IMR-90 (cell line): Measurements from ENCODE around the gene JAK1. TPM values are rescaled to one million over a fixed set of nuclear protein-coding genes. Genes with fewer than 3 reads are reported as not detected.
A peak's percentile ranks its signal among the peaks of the same experiment; 100 is the strongest.
"Not testable (repeated sequence)": the region's sequence is repeated elsewhere in the genome, so short reads cannot be mapped to it uniquely, and the experiment has no call there.

ENCODE experiments used
- ATAC-seq: fragments of 200-7000 bp; cut with Tn5 transposase; 2 replicates; pipeline ENCODE4 v1.9.1; 2020; ENCODE audit warnings: low read depth, mild to moderate bottlenecking, moderate library complexity
- BruUV-seq: library from RNA; stranded (reverse); fragments of 400-500 nt; replicated peaks from 2 replicates; lab custom pipeline; 2021; lab: Mats Ljungman, UMichigan
- CTCF ChIA-PET: fragments of 300-600 bp; formaldehyde crosslinking; extraction: SDS; loops from one replicate; lab custom pipeline; 2021; ENCODE audit warnings: antibody characterized with exemption; lab: Yijun Ruan, JAX
- POLR2A ChIA-PET: fragments of 300-600 bp; sonication (Branson Sonifier 250); formaldehyde crosslinking; loops from one replicate; lab custom pipeline; 2022; ENCODE audit warnings: antibody characterized with exemption; ENCODE audit not compliant: unreplicated experiment; lab: Charles Lee
- DNase-seq: peaks from one replicate; pipeline ENCODE4 v3.0.0; 2013
- H2AFZ ChIP-seq: replicated peaks from 2 replicates; pipeline ENCODE3; 2013; ENCODE audit warnings: low read length, mild to moderate bottlenecking; ENCODE audit not compliant: poor library complexity
- H2AK5ac ChIP-seq: 2 replicates; pipeline ENCODE4 v1.6.1; 2013; ENCODE audit warnings: low read depth, low read length, inconsistent platforms
- H2AK9ac ChIP-seq: replicated peaks from 2 replicates; pipeline ENCODE3; 2013; ENCODE audit warnings: mild to moderate bottlenecking, low read depth, low read length, moderate library complexity; ENCODE audit not compliant: poor library complexity
- H2BK120ac ChIP-seq: 2 replicates; pipeline ENCODE4 v1.6.1; 2013; ENCODE audit warnings: low read depth, low read length, inconsistent platforms
- H2BK15ac ChIP-seq: 3 replicates; pipeline ENCODE4 v1.6.1; 2013; ENCODE audit warnings: low read depth, low read length, inconsistent platforms
- H2BK20ac ChIP-seq: 2 replicates; pipeline ENCODE4 v1.6.1; 2013; ENCODE audit warnings: low read depth, mild to moderate bottlenecking, inconsistent platforms, low read length, moderate library complexity
- H2BK5ac ChIP-seq: 2 replicates; pipeline ENCODE4 v1.6.1; 2013; ENCODE audit warnings: mild to moderate bottlenecking, low read depth, low read length, inconsistent platforms; ENCODE audit not compliant: poor library complexity, severe bottlenecking
- H3K14ac ChIP-seq: replicated peaks from 2 replicates; pipeline ENCODE4 v1.6.1; 2013; ENCODE audit warnings: low read depth, low read length, inconsistent platforms
- H3K18ac ChIP-seq: 2 replicates; pipeline ENCODE4 v1.6.1; 2013; ENCODE audit warnings: low read depth, low read length, control low read depth
- H3K23ac ChIP-seq: 2 replicates; pipeline ENCODE4 v1.6.1; 2013; ENCODE audit warnings: low read depth, low read length, inconsistent platforms
- H3K27ac ChIP-seq: 2 replicates; pipeline ENCODE4 v1.5.1; 2013; ENCODE audit warnings: mild to moderate bottlenecking, control low read depth, low read length; ENCODE audit not compliant: insufficient read depth
- H3K27me3 ChIP-seq: 2 replicates; pipeline ENCODE4 v1.6.1; 2013; ENCODE audit warnings: low read length; ENCODE audit not compliant: control insufficient read depth, insufficient read depth
- H3K36me3 ChIP-seq: 2 replicates; pipeline ENCODE4 v1.6.1; 2013; ENCODE audit warnings: low read length, mixed read lengths; ENCODE audit not compliant: control insufficient read depth, insufficient read depth
- H3K4ac ChIP-seq: 2 replicates; pipeline ENCODE4 v1.6.1; 2013; ENCODE audit warnings: low read depth, low read length, inconsistent platforms
- H3K4me1 ChIP-seq: 2 replicates; pipeline ENCODE4 v1.6.1; 2013; ENCODE audit warnings: low read length, mixed read lengths; ENCODE audit not compliant: control insufficient read depth, insufficient read depth
- H3K4me2 ChIP-seq: 2 replicates; pipeline ENCODE4 v1.6.1; 2013; ENCODE audit warnings: low read depth, mild to moderate bottlenecking, control low read depth, low read length, moderate library complexity
- H3K4me3 ChIP-seq: 2 replicates; pipeline ENCODE4 v1.5.1; 2013; ENCODE audit warnings: low read depth, mild to moderate bottlenecking, control low read depth, low read length, moderate library complexity; ENCODE audit not compliant: insufficient read depth
- H3K56ac ChIP-seq: 2 replicates; pipeline ENCODE4 v1.6.1; 2013; ENCODE audit warnings: low read length, inconsistent platforms; ENCODE audit not compliant: insufficient read depth; ENCODE audit errors: extremely low read depth
- H3K79me1 ChIP-seq, 2 experiments: 2 replicates each; pipeline ENCODE4 v1.6.1; 2013; ENCODE audit warnings: low read length in 2 of 2, inconsistent platforms in 1 of 2, low read depth in 1 of 2
- H3K9ac ChIP-seq: 2 replicates; pipeline ENCODE4 v1.6.1; 2013; ENCODE audit warnings: low read depth, low read length, control low read depth
- H3K9me1 ChIP-seq: 2 replicates; pipeline ENCODE4 v1.6.1; 2013; ENCODE audit warnings: low read length, inconsistent platforms; ENCODE audit not compliant: insufficient read depth
- H3K9me3 ChIP-seq: 2 replicates; pipeline ENCODE4 v1.6.1; 2013; ENCODE audit warnings: low read length; ENCODE audit not compliant: control insufficient read depth, insufficient read depth
- H4K20me1 ChIP-seq: 2 replicates; pipeline ENCODE4 v1.6.1; 2013; ENCODE audit warnings: low read length, inconsistent platforms; ENCODE audit not compliant: insufficient read depth
- H4K5ac ChIP-seq: 2 replicates; pipeline ENCODE4 v1.6.1; 2013; ENCODE audit warnings: mild to moderate bottlenecking, low read depth, low read length, control low read depth
- H4K8ac ChIP-seq, 2 experiments: 2 replicates each; pipeline ENCODE4 v1.6.1; 2013; ENCODE audit warnings: low read depth in 2 of 2, low read length in 2 of 2, control low read depth in 1 of 2, inconsistent platforms in 1 of 2
- H4K91ac ChIP-seq: 2 replicates; pipeline ENCODE4 v1.6.1; 2013; ENCODE audit warnings: low read depth, low read length, inconsistent platforms; ENCODE audit not compliant: insufficient read depth
- CHD1 ChIP-seq: IDR thresholded peaks from 2 replicates; pipeline ENCODE4 v1.6.1; 2012; ENCODE audit warnings: low read depth, low read length, improper control_type of control experiment
- RCOR1 ChIP-seq: IDR thresholded peaks from 2 replicates; pipeline ENCODE4 v1.6.1; 2012; ENCODE audit warnings: mild to moderate bottlenecking, low read length, improper control_type of control experiment; ENCODE audit not compliant: insufficient replicate concordance
- SMC3 ChIP-seq: fragments of 150-350 bp; IDR thresholded peaks from 2 replicates; pipeline ENCODE4 v1.6.1; 2016; ENCODE audit warnings: low read depth, mild to moderate bottlenecking, antibody characterized with exemption, low read length, moderate library complexity
- WGBS, 2 experiments: methylation state at CpG; one replicate each; pipeline versions ENCODE4 v1.1.5 to v1.1.7; 2013; ENCODE audit warnings: missing lambda C conversion rate in 2 of 2; ENCODE audit not compliant: insufficient read length in 1 of 2; ENCODE audit errors: extremely low coverage in 2 of 2; 5-methylcytosine and 5-hydroxymethylcytosine counted together
- dilution Hi-C: fragments of 300-500 bp; cut with HindIII; formaldehyde crosslinking; loops from one replicate; pipeline ENCODE4 v1.14.3; 2018; ENCODE audit warnings: low sequenced_read_pairs; ENCODE audit not compliant: unreplicated experiment
- in situ Hi-C: fragments of 300-500 bp; cut with MboI; formaldehyde crosslinking; loops from 3 replicates; pipeline ENCODE4 v1.14.3; 2019; ENCODE audit warnings: low sequenced_read_pairs, inconsistent platforms, mixed read lengths
- intact Hi-C: fragments of 100-400 bp; cut with micrococcal nuclease; formaldehyde crosslinking; loops from 2 replicates; pipeline ENCODE4 v1.10.0; 2022
- polyA plus RNA-seq, 3 experiments: library from polyadenylated mRNA; depleted of rRNA; stranded (reverse); fragments of >200 nt; gene quantifications; 2 replicates each; pipeline ENCODE4 v1.2.3, GENCODE V29; 2012; ENCODE audit warnings: low replicate concordance in 1 of 3
- total RNA-seq: library from RNA; depleted of rRNA; stranded (reverse); fragments of >200 nt; gene quantifications from 2 replicates; pipeline ENCODE4 v1.2.3, GENCODE V29; 2012
- TF ChIP-seq, protein P1 (sequence below): fragments of 150-350 bp; IDR thresholded peaks from 2 replicates; pipeline ENCODE4 v1.6.1; 2016; ENCODE audit warnings: low read depth, mild to moderate bottlenecking, low read length, moderate library complexity, borderline replicate concordance

Gene JAK1
- total and polyA plus RNA-seq, 2 of the 4 experiments (the other 2 are of a cell fraction), result 76.9 to 103 TPM

DNA sequence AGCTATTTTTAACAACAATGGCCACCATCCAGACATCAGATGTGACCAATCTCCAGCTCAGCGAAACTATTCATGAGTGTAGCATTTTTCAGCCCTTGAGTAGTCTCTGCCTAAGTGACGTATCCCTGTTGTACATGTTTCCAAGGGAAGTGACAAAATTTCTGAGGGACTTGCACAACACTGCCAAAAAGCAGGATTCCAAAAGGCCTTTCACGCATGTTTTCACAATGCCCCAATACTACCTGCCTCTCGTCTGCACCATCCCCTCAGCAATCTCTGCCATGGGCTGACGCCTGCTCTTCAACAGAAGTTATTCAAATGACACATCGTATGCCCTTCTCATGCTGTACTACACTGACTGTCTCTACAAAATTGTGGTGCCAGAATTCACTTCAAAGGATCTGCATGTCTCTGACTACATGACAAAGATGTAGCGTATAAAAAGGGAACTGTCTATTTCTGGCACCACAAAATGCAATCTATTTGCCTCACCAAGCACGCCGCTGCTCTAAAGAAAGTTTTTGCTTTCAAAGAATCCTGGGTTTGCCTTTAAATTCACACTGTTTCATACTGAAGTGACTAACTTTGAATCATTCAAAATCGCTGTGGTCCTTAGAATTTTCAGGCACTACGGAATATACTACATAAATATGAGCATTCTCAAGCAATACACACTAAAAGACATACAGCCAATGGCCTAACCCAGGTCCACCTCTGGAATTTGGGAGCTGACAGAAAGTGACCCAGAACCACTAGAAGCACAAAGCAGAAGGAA lies 32.9 kb downstream of the JAK1 start (continued):
- TF ChIP-seq, protein P1, sequence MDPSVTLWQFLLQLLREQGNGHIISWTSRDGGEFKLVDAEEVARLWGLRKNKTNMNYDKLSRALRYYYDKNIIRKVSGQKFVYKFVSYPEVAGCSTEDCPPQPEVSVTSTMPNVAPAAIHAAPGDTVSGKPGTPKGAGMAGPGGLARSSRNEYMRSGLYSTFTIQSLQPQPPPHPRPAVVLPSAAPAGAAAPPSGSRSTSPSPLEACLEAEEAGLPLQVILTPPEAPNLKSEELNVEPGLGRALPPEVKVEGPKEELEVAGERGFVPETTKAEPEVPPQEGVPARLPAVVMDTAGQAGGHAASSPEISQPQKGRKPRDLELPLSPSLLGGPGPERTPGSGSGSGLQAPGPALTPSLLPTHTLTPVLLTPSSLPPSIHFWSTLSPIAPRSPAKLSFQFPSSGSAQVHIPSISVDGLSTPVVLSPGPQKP, result no peak
- TF ChIP-seq SMC3 (no peak; the same call in 1 of the 2 replicates), RCOR1 (no peak)

DNA sequence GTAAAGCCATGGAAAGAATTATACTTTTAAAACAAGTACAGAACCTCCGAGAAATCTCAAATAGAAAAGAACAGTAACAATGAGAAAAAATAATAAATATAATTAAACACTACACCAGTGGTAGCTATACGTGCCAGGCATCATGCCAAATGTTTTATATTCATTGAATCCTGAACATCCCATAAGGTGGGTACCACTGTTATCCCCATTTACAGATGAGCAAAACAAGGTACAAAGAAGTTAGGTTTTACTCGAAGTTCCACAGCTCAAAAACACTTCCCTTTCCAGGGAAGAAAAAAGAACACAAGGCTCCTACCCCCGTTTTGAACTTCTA lies 33.4 kb downstream of the JAK1 start:
- peak overlapping the region; percentile 35 for H2BK5ac ChIP-seq

DNA sequence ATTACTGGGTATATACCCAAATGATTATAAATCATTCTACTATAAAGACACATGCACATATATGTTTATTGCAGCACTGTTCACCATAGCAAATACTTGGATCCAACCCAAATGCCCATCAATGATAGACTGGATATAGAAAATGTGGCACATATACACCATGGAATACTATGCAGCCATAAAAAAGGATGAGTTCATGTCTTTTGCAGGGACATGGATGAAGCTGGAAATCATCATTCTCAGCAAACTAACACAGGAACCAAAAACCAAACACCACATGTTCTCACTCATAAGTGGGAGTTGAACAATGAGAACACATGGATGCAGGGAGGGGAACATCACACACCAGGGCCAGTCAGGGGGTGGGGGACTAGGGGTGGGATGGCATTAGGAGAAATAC lies 35.7 kb downstream of the JAK1 start:
- H2BK20ac ChIP-seq, ATAC-seq, H4K91ac ChIP-seq, H2BK15ac ChIP-seq, H3K4ac ChIP-seq, H2AK5ac ChIP-seq, dilution Hi-C loops, H3K27me3 ChIP-seq, H2AK9ac ChIP-seq, POLR2A ChIA-PET, H3K36me3 ChIP-seq, H2AFZ ChIP-seq, BruUV-seq, in situ Hi-C loops, H3K18ac ChIP-seq, H2BK5ac ChIP-seq, H3K56ac ChIP-seq, H2BK120ac ChIP-seq, H4K8ac ChIP-seq, H4K5ac ChIP-seq, H3K23ac ChIP-seq, CTCF ChIA-PET, H3K9me3 ChIP-seq, H3K4me2 ChIP-seq, H3K4me3 ChIP-seq, DNase-seq, H3K27ac ChIP-seq, H3K9ac ChIP-seq, H3K14ac ChIP-seq: not testable (repeated sequence)
- peaks cover 13% of the 10 kb centered on the region for H3K4me1 ChIP-seq
- H4K20me1 ChIP-seq, result peaks cover 58% of the 10 kb centered on the region
- intact Hi-C loops, result loop anchor here (5.0 kb wide), 1 partner anchor 43 kb away; no protein-coding TSS in a partner anchor
- H3K79me1 ChIP-seq, result peaks cover 29 to 70% of the 10 kb centered on the region in 2 experiments
- peaks cover 24% of the 10 kb centered on the region for H3K9me1 ChIP-seq

More for the DNA sequence above, 33.4 kb downstream of the JAK1 start:
- 20% methylated on average over 1 of the region's 4 CpGs; no CpG with 5 or more reads in 1 of the 2 experiments for WGBS, 2 experiments
- Histone ChIP-seq H3K18ac (no peak overlapping the region; the same call in 1 of the 2 replicates), H3K4me3 (no peak overlapping the region), H2AK5ac (no peak overlapping the region), H3K23ac (no peak overlapping the region), H3K36me3 (no peaks in the 10 kb centered on the region), H3K9ac (no peak overlapping the region), H3K27ac (no peak overlapping the region), H3K9me1 (peaks cover 16% of the 10 kb centered on the region), H2AK9ac (no peak overlapping the region), H3K4me2 (peak overlapping the region; percentile 80; the same call in 1 of the 2 replicates), H3K4ac (no peak overlapping the region), H2BK20ac (no peak overlapping the region), H4K8ac (no peak overlapping the region), H4K91ac (no peak overlapping the region), H2AFZ (no peak overlapping the region), H3K4me1 (peaks cover 15% of the 10 kb centered on the region), H4K20me1 (peaks cover 45% of the 10 kb centered on the region), H3K14ac (no peak overlapping the region), H4K5ac (0 out of 2 replicates have a peak overlapping the region, but pooled peaks have one; percentile 13), H3K79me1 (peaks cover 18 to 63% of the 10 kb centered on the region in 2 experiments), H3K9me3 (no peaks in the 10 kb centered on the region), H3K27me3 (no peaks in the 10 kb centered on the region), H3K56ac (no peak overlapping the region), H2BK120ac (no peak overlapping the region), H2BK15ac (no peak overlapping the region)
- BruUV-seq, result no TSS peak
- dilution Hi-C loops, result no loop called here
- intact Hi-C loops, result loop anchor here (2.0 to 5.0 kb wide), 2 partner anchors 16 to 46 kb away; no protein-coding TSS in a partner anchor
- TF ChIP-seq RCOR1 (peak; percentile 69), CHD1 (no peak)
- ChIA-PET POLR2A (no interaction called here), CTCF (no interaction called here)
- ATAC-seq (no peak), DNase-seq (no peak)
- in situ Hi-C loops, result no loop called here
